ENCODE measurements around the gene KRT24. TPM values are rescaled to one million over a fixed set of nuclear protein-coding genes. Genes with fewer than 3 reads are reported as not detected.

The KRT24 gene
- total RNA-seq, 4 donors from 2014 or later, result 0.20 TPM; not detected in 3

- peaks cover 0 to 13% of the 10 kb centered on the region in 2 donors for H3K27me3 ChIP-seq
- WGBS, 2 donors, result 87 to 90% methylated on average over 2 of the region's 2 CpGs
- DNase-seq (ENCODE audit: low spot score in 2 of 2), result no peak
- no peaks in the 10 kb centered on the region for H3K4me1 ChIP-seq
- TF ChIP-seq CTCF (IDR thresholded peaks at IDR 0.05), result no peak
- TF ChIP-seq EP300 (IDR thresholded peaks at IDR 0.05), result no peak
- no peak for TF ChIP-seq POLR2A (IDR thresholded peaks at IDR 0.05)
- H3K9me3 ChIP-seq, result no peaks in the 10 kb centered on the region
- no peaks in the 10 kb centered on the region for H3K36me3 ChIP-seq
- H3K27ac ChIP-seq, result no peak overlapping the region
- H3K4me3 ChIP-seq, result no peak overlapping the region
Observed at GRCh38 chr17:40672654-40673053, 30.9 kb downstream of the KRT24 start.

GRCh38 chr17:40671282-40671681 lies 32.3 kb downstream of the KRT24 start:
- H3K9me3 ChIP-seq, result no peaks in the 10 kb centered on the region
- H3K4me3 ChIP-seq, result no peak overlapping the region
- H3K4me1 ChIP-seq, result no peaks in the 10 kb centered on the region
- no peak for DNase-seq (ENCODE audit: low spot score in 2 of 2)
- H3K27me3 ChIP-seq, result peaks cover 0 to 7% of the 10 kb centered on the region in 2 donors
- no peaks in the 10 kb centered on the region for H3K36me3 ChIP-seq
- 55 to 56% methylated on average over 4 of the region's 4 CpGs for WGBS, 2 donors
- H3K27ac ChIP-seq, result no peak overlapping the region
- TF ChIP-seq POLR2A (IDR thresholded peaks at IDR 0.05), result no peak
- no peak for TF ChIP-seq CTCF (IDR thresholded peaks at IDR 0.05)
- TF ChIP-seq EP300 (IDR thresholded peaks at IDR 0.05), result no peak

- Histone ChIP-seq H3K4me3 (no peak overlapping the region), H3K9me3 (no peaks in the 10 kb centered on the region), H3K27ac (no peak overlapping the region), H3K27me3 (peaks cover 0 to 9% of the 10 kb centered on the region in 2 donors), H3K36me3 (no peaks in the 10 kb centered on the region), H3K4me1 (no peaks in the 10 kb centered on the region)
- TF ChIP-seq CTCF (IDR thresholded peaks at IDR 0.05) (no peak), POLR2A (IDR thresholded peaks at IDR 0.05) (no peak), EP300 (IDR thresholded peaks at IDR 0.05) (no peak)
- no peak for DNase-seq (ENCODE audit: low spot score in 2 of 2)
Observed at GRCh38 chr17:40666331-40666730, 37.2 kb downstream of the KRT24 start.

GRCh38 chr17:40664582-40665333 lies 38.8 kb downstream of the KRT24 start, which contains the start of gene KRT222:
KRT222 (minus strand) TSS chr17:40665177; CDS start chr17:40665099, 78 bp downstream.
- Histone ChIP-seq H3K36me3 (no peaks in the 10 kb centered on the region), H3K9me3 (no peaks in the 10 kb centered on the region), H3K4me1 (no peaks in the 10 kb centered on the region), H3K27me3 (peaks cover 0 to 6% of the 10 kb centered on the region in 2 donors), H3K4me3 (peak within 1 kb of the TSS in 1 of 4 donors; percentile 41), H3K27ac (peak within 1 kb of the TSS in 1 of 4 donors; percentile 57)
- TF ChIP-seq POLR2A (IDR thresholded peaks at IDR 0.05) (no peak), EP300 (IDR thresholded peaks at IDR 0.05) (peak in 1 of 2 donors; percentile 8)
- 10 to 13% methylated on average over 12 of the region's 12 CpGs for WGBS, 2 donors
- DNase-seq (ENCODE audit: low spot score in 2 of 2), result no peak

GRCh38 chr17:40663252-40663651 lies 40.3 kb downstream of the KRT24 start:
- TF ChIP-seq CTCF (IDR thresholded peaks at IDR 0.05) (no peak), EP300 (IDR thresholded peaks at IDR 0.05) (no peak), POLR2A (IDR thresholded peaks at IDR 0.05) (no peak)
- H3K4me1 ChIP-seq, result no peaks in the 10 kb centered on the region
- H3K4me3 ChIP-seq, result no peak overlapping the region
- no peaks in the 10 kb centered on the region for H3K9me3 ChIP-seq
- H3K27me3 ChIP-seq, result peaks cover 0 to 6% of the 10 kb centered on the region in 2 donors
- H3K27ac ChIP-seq, result peak overlapping the region in 1 of 4 donors; percentile 26
- 70 to 72% methylated on average over 3 of the region's 3 CpGs for WGBS, 2 donors
- H3K36me3 ChIP-seq, result no peaks in the 10 kb centered on the region
- DNase-seq (ENCODE audit: low spot score in 2 of 2), result no peak
